Vagina (tissue), 2 donors: ENCODE measurements around the gene MMP26.

Experiments used
- CTCF ChIP-seq, 3 experiments: fragments of 450-650 bp in 2 of 3; fragments of 200-600 bp in 1 of 3; sonication (generic) in 1 of 3; IDR thresholded peaks; one replicate each; pipeline ENCODE4 v1.5.1; 2017 to 2019; ENCODE audit warnings: antibody characterized with exemption in 3 of 3, mild to moderate bottlenecking in 2 of 3, moderate library complexity in 2 of 3
- POLR2A ChIP-seq, 2 donors: fragments of 450-650 bp; IDR thresholded peaks; one replicate each; pipeline ENCODE4 v1.6.1; 2017; ENCODE audit warnings: antibody characterized with exemption in 2 of 2, mild to moderate bottlenecking in 2 of 2, moderate library complexity in 2 of 2
- POLR2AphosphoS5 ChIP-seq, 2 donors: sonication (generic); formaldehyde crosslinking; IDR thresholded peaks; one replicate each; pipeline ENCODE4 v1.9.0; 2017; ENCODE audit warnings: antibody characterized with exemption in 2 of 2, mild to moderate bottlenecking in 2 of 2, low read depth in 1 of 2; ENCODE audit not compliant: insufficient read depth in 1 of 2

GRCh38 chr11:4664183-4664582, 40.4 kb upstream of the MMP26 start:
- TF ChIP-seq POLR2A (IDR thresholded peaks at IDR 0.05): no peak
- TF ChIP-seq CTCF (IDR thresholded peaks at IDR 0.05): no peak
- no peak for TF ChIP-seq POLR2AphosphoS5 (IDR thresholded peaks at IDR 0.05; ENCODE audit: insufficient read depth in 1 of 2, low read depth in 1 of 2)
